PFSK-1 (cell line): ENCODE results near the gene PTPN20.

Experiments
- FOXP2 ChIP-seq: optimal IDR thresholded peaks from 2 replicates; pipeline ENCODE3; 2011; ENCODE audit warnings: borderline replicate concordance, control low read depth, inconsistent platforms; ENCODE audit not compliant: insufficient read depth; ENCODE audit errors: extremely low read length, extremely low read depth
- POLR2AphosphoS5 ChIP-seq: IDR thresholded peaks from 2 replicates; pipeline ENCODE4 v1.6.1; 2012; ENCODE audit warnings: low read depth, mild to moderate bottlenecking, control low read depth, low read length, moderate library complexity
- SIN3A ChIP-seq: IDR thresholded peaks from 2 replicates; pipeline ENCODE4 v1.6.1; 2012; ENCODE audit warnings: mild to moderate bottlenecking, low read length, moderate library complexity, borderline replicate concordance; ENCODE audit not compliant: insufficient read depth
- TAF1 ChIP-seq: IDR thresholded peaks from 2 replicates; pipeline ENCODE4 v1.6.1; 2012; ENCODE audit warnings: low read length, control low read depth, borderline replicate concordance; ENCODE audit not compliant: insufficient read depth
- TF ChIP-seq, protein P1 (sequence below), 2 experiments: IDR thresholded peaks; 2 replicates each; pipeline versions ENCODE4 v1.6.1 to v1.8.0; 2011 to 2012; ENCODE audit warnings: low read depth in 2 of 2, low read length in 2 of 2, control low read depth in 1 of 2, inconsistent platforms in 1 of 2, mild to moderate bottlenecking in 1 of 2, moderate library complexity in 1 of 2; ENCODE audit not compliant: insufficient read depth in 1 of 2

PTPN20 gene

GRCh38 chr10:47047577-47048525, 136.6 kb downstream of the PTPN20 start:
- TF ChIP-seq TAF1 (no peak), FOXP2 (no peak), SIN3A (no peak), POLR2AphosphoS5 (no peak)
- TF ChIP-seq, protein P1, sequence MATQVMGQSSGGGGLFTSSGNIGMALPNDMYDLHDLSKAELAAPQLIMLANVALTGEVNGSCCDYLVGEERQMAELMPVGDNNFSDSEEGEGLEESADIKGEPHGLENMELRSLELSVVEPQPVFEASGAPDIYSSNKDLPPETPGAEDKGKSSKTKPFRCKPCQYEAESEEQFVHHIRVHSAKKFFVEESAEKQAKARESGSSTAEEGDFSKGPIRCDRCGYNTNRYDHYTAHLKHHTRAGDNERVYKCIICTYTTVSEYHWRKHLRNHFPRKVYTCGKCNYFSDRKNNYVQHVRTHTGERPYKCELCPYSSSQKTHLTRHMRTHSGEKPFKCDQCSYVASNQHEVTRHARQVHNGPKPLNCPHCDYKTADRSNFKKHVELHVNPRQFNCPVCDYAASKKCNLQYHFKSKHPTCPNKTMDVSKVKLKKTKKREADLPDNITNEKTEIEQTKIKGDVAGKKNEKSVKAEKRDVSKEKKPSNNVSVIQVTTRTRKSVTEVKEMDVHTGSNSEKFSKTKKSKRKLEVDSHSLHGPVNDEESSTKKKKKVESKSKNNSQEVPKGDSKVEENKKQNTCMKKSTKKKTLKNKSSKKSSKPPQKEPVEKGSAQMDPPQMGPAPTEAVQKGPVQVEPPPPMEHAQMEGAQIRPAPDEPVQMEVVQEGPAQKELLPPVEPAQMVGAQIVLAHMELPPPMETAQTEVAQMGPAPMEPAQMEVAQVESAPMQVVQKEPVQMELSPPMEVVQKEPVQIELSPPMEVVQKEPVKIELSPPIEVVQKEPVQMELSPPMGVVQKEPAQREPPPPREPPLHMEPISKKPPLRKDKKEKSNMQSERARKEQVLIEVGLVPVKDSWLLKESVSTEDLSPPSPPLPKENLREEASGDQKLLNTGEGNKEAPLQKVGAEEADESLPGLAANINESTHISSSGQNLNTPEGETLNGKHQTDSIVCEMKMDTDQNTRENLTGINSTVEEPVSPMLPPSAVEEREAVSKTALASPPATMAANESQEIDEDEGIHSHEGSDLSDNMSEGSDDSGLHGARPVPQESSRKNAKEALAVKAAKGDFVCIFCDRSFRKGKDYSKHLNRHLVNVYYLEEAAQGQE (IDR thresholded peaks at IDR 0.05; ENCODE audit: insufficient read depth in 1 of 2, low read depth in 2 of 2, low read length in 2 of 2) = no peak

DNA sequence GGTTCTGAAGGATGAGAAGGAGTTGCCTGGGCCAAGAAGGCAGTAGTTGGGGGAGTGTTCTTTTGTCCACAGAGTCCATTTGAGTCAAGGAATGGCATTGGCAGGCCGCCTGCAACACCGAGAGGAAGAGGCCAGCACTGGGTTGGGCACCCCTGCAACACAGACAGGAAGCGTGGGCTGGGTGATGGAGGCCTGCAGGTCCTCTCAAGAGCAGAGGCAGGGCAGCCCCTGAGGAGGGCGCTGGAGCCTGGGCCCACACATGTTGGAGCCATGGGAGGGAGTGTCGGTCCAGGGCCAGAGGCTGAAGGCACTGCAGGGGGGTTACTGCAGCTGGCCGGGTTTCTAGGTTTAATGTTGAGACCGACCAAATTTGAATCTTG, 137.3 kb downstream of the PTPN20 start:
- no peak for TF ChIP-seq FOXP2
- no peak for TF ChIP-seq TAF1
- TF ChIP-seq, protein P1 (IDR thresholded peaks at IDR 0.05; ENCODE audit: insufficient read depth in 1 of 2, low read depth in 2 of 2, low read length in 2 of 2) = no peak
- no peak for TF ChIP-seq POLR2AphosphoS5
- no peak for TF ChIP-seq SIN3A

- TF ChIP-seq TAF1 = no peak
- TF ChIP-seq, protein P1 (IDR thresholded peaks at IDR 0.05; ENCODE audit: insufficient read depth in 1 of 2, low read depth in 2 of 2, low read length in 2 of 2) = no peak
- TF ChIP-seq POLR2AphosphoS5 = no peak
- no peak for TF ChIP-seq SIN3A
- TF ChIP-seq FOXP2 = no peak
These were observed 138.0 kb downstream of the PTPN20 start for GRCh38 chr10:47049056-47049851.

- TF ChIP-seq, protein P1 (IDR thresholded peaks at IDR 0.05; ENCODE audit: insufficient read depth in 1 of 2, low read depth in 2 of 2, low read length in 2 of 2) = no peak
- no peak for TF ChIP-seq TAF1
- no peak for TF ChIP-seq FOXP2
- TF ChIP-seq POLR2AphosphoS5 = no peak
- TF ChIP-seq SIN3A = no peak
These were observed 138.7 kb downstream of the PTPN20 start for GRCh38 chr10:47049906-47050305.
